ENCODE results near the gene SEC23A. TPM values are rescaled to one million over a fixed set of nuclear protein-coding genes. Genes with fewer than 3 reads are reported as not detected.
"Not testable (repeated sequence)": the region's sequence is repeated elsewhere in the genome, so short reads cannot be mapped to it uniquely, and the experiment has no call there.

The SEC23A gene
- total RNA-seq, 1 experiment from 2014 or later, result 62.9 TPM

DNA sequence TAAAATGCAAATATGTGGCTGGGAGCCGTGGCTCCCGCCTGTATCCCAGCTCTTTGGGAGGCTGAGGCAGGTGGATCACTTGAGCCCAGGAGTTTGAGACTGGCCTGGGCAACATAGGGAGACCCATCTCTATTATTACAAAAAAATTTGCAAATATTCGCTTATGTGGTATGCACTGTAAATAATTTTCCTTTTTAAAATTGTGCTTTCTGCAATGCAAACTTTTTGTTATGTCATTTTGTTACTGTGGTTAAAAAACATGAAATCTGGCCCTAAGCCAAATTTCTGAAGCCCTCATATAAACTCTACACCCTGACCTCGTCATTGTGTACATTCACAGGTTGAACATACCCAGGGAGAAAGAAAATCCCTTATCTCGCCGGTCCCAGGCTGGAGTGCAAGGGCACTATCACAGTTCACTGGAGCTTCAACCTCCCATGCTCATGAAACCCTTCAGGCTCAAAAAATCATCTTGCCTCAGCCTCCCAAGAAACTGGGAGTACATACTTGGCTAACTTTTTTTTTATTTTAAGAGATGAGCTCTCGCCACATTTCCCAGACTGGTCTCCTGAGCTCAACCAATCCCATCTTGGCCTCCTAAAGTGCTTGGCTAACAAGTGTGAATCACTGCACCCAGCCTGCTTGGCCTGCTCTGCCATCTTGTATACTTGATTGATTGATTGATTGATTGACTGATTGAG, 42.4 kb upstream of the SEC23A start:
- Mint-ChIP-seq H3K27me3 (ENCODE audit: low read depth) (no peaks in the 10 kb centered on the region; the same call in 1 of the 2 replicates), H3K9me3 (peaks cover 25% of the 10 kb centered on the region), H3K4me1 (peaks cover 3% of the 10 kb centered on the region; the same call in 1 of the 2 replicates), H3K4me3 (no peak overlapping the region), H3K27ac (no peak overlapping the region; the same call in 1 of the 2 replicates), H3K36me3 (peaks cover 40% of the 10 kb centered on the region)
- DNase-seq (ENCODE audit: low spot score), result no peak
- no peak for TF ChIP-seq ESRRA (CRISPR knock-in tag; IDR thresholded peaks at IDR 0.05; ENCODE audit: borderline replicate concordance)
- TF ChIP-seq, protein P1, sequence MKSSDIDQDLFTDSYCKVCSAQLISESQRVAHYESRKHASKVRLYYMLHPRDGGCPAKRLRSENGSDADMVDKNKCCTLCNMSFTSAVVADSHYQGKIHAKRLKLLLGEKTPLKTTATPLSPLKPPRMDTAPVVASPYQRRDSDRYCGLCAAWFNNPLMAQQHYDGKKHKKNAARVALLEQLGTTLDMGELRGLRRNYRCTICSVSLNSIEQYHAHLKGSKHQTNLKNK (CRISPR knock-in tag; IDR thresholded peaks at IDR 0.05), result no peak
- TF ChIP-seq GABPB1 (CRISPR knock-in tag; IDR thresholded peaks at IDR 0.05), result no peak
- TF ChIP-seq, protein P2, sequence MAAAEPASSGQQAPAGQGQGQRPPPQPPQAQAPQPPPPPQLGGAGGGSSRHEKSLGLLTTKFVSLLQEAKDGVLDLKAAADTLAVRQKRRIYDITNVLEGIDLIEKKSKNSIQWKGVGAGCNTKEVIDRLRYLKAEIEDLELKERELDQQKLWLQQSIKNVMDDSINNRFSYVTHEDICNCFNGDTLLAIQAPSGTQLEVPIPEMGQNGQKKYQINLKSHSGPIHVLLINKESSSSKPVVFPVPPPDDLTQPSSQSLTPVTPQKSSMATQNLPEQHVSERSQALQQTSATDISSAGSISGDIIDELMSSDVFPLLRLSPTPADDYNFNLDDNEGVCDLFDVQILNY (CRISPR knock-in tag; IDR thresholded peaks at IDR 0.05), result no peak
- no peak for TF ChIP-seq MYBL2 (CRISPR knock-in tag; IDR thresholded peaks at IDR 0.05)
- TF ChIP-seq, protein P3, sequence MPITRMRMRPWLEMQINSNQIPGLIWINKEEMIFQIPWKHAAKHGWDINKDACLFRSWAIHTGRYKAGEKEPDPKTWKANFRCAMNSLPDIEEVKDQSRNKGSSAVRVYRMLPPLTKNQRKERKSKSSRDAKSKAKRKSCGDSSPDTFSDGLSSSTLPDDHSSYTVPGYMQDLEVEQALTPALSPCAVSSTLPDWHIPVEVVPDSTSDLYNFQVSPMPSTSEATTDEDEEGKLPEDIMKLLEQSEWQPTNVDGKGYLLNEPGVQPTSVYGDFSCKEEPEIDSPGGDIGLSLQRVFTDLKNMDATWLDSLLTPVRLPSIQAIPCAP (CRISPR knock-in tag; IDR thresholded peaks at IDR 0.05), result no peak
- TF ChIP-seq, protein P4, sequence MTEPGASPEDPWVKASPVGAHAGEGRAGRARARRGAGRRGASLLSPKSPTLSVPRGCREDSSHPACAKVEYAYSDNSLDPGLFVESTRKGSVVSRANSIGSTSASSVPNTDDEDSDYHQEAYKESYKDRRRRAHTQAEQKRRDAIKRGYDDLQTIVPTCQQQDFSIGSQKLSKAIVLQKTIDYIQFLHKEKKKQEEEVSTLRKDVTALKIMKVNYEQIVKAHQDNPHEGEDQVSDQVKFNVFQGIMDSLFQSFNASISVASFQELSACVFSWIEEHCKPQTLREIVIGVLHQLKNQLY (CRISPR knock-in tag; IDR thresholded peaks at IDR 0.05), result no peak
- TF ChIP-seq RELA (CRISPR knock-in tag; IDR thresholded peaks at IDR 0.05; ENCODE audit: borderline replicate concordance), result no peak
- no peak for TF ChIP-seq FOXJ3 (CRISPR knock-in tag; IDR thresholded peaks at IDR 0.05; ENCODE audit: borderline replicate concordance)
- TF ChIP-seq MXD4 (CRISPR knock-in tag; IDR thresholded peaks at IDR 0.05; ENCODE audit: borderline replicate concordance), result no peak
- TF ChIP-seq MAX (CRISPR knock-in tag; IDR thresholded peaks at IDR 0.05), result no peak
- TF ChIP-seq, protein P5, sequence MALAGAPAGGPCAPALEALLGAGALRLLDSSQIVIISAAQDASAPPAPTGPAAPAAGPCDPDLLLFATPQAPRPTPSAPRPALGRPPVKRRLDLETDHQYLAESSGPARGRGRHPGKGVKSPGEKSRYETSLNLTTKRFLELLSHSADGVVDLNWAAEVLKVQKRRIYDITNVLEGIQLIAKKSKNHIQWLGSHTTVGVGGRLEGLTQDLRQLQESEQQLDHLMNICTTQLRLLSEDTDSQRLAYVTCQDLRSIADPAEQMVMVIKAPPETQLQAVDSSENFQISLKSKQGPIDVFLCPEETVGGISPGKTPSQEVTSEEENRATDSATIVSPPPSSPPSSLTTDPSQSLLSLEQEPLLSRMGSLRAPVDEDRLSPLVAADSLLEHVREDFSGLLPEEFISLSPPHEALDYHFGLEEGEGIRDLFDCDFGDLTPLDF (CRISPR knock-in tag; IDR thresholded peaks at IDR 0.05), result no peak
- no peak for ATAC-seq
- CTCF ChIA-PET, result no interaction called here
- POLR2A ChIA-PET, result no interaction called here

GRCh38 chr14:39143226-39143625, 40.2 kb upstream of the SEC23A start:
- ATAC-seq; DNase-seq (ENCODE audit: low spot score); H3K27me3 Mint-ChIP-seq (ENCODE audit: low read depth); POLR2A ChIA-PET; H3K4me1 Mint-ChIP-seq; CTCF ChIA-PET; H3K4me3 Mint-ChIP-seq: not testable (repeated sequence)
- Mint-ChIP-seq H3K9me3 (peaks cover 30% of the 10 kb centered on the region), H3K27ac (peak overlapping the region; percentile 67; the same call in 1 of the 2 replicates), H3K36me3 (peaks cover 42% of the 10 kb centered on the region)

- H3K27me3 Mint-ChIP-seq (ENCODE audit: low read depth); H3K4me1 Mint-ChIP-seq; H3K4me3 Mint-ChIP-seq; H3K27ac Mint-ChIP-seq; DNase-seq (ENCODE audit: low spot score); POLR2A ChIA-PET; CTCF ChIA-PET; ATAC-seq: not testable (repeated sequence)
- Mint-ChIP-seq H3K9me3 (peaks cover 30% of the 10 kb centered on the region), H3K36me3 (peaks cover 46% of the 10 kb centered on the region)
- TF ChIP-seq PREB (CRISPR knock-in tag; IDR thresholded peaks at IDR 0.05; ENCODE audit: borderline replicate concordance), result 0 out of 2 replicates have a peak, but pooled peaks have one; percentile 37
Observed at GRCh38 chr14:39141623-39142022, 38.6 kb upstream of the SEC23A start.

All from WTC11 (cell line).